PFSK-1 (cell line): ENCODE results near the gene CTNNBL1.

Source experiments
- FOXP2 ChIP-seq: optimal IDR thresholded peaks from 2 replicates; pipeline ENCODE3; 2011; ENCODE audit warnings: borderline replicate concordance, control low read depth, inconsistent platforms; ENCODE audit not compliant: insufficient read depth; ENCODE audit errors: extremely low read length, extremely low read depth
- POLR2AphosphoS5 ChIP-seq: IDR thresholded peaks from 2 replicates; pipeline ENCODE4 v1.6.1; 2012; ENCODE audit warnings: low read depth, mild to moderate bottlenecking, control low read depth, low read length, moderate library complexity
- REST ChIP-seq, 2 experiments: IDR thresholded peaks; 2 replicates each; pipeline versions ENCODE4 v1.6.1 to v1.8.0; 2011 to 2012; ENCODE audit warnings: low read depth in 2 of 2, low read length in 2 of 2, control low read depth in 1 of 2, inconsistent platforms in 1 of 2, mild to moderate bottlenecking in 1 of 2, moderate library complexity in 1 of 2; ENCODE audit not compliant: insufficient read depth in 1 of 2
- SIN3A ChIP-seq: IDR thresholded peaks from 2 replicates; pipeline ENCODE4 v1.6.1; 2012; ENCODE audit warnings: mild to moderate bottlenecking, low read length, moderate library complexity, borderline replicate concordance; ENCODE audit not compliant: insufficient read depth
- TAF1 ChIP-seq: IDR thresholded peaks from 2 replicates; pipeline ENCODE4 v1.6.1; 2012; ENCODE audit warnings: low read length, control low read depth, borderline replicate concordance; ENCODE audit not compliant: insufficient read depth

The CTNNBL1 gene

GRCh38 chr20:37775200-37775599 lies 81.4 kb downstream of the CTNNBL1 start:
- TF ChIP-seq REST (IDR thresholded peaks at IDR 0.05; ENCODE audit: insufficient read depth in 1 of 2, low read depth in 2 of 2, low read length in 2 of 2) (no peak), POLR2AphosphoS5 (no peak), FOXP2 (no peak), TAF1 (no peak), SIN3A (no peak)

GRCh38 chr20:37776049-37776448 lies 82.2 kb downstream of the CTNNBL1 start:
- no peak for TF ChIP-seq FOXP2

GRCh38 chr20:37776526-37776925 lies 82.7 kb downstream of the CTNNBL1 start:
- TF ChIP-seq SIN3A = no peak
- TF ChIP-seq POLR2AphosphoS5 = no peak
- TF ChIP-seq FOXP2 = no peak
- no peak for TF ChIP-seq REST (IDR thresholded peaks at IDR 0.05; ENCODE audit: insufficient read depth in 1 of 2, low read depth in 2 of 2, low read length in 2 of 2)
- no peak for TF ChIP-seq TAF1

- no peak for TF ChIP-seq TAF1
- no peak for TF ChIP-seq SIN3A
Observed at GRCh38 chr20:37777012-37777950, 83.5 kb downstream of the CTNNBL1 start.

GRCh38 chr20:37777988-37778659 lies 84.3 kb downstream of the CTNNBL1 start:
- TF ChIP-seq FOXP2 (no peak), POLR2AphosphoS5 (no peak), SIN3A (no peak), TAF1 (no peak)

- TF ChIP-seq REST (IDR thresholded peaks at IDR 0.05; ENCODE audit: insufficient read depth in 1 of 2, low read depth in 2 of 2, low read length in 2 of 2) (no peak), TAF1 (no peak), SIN3A (no peak), POLR2AphosphoS5 (no peak), FOXP2 (no peak)
Observed at GRCh38 chr20:37781626-37782025, 87.8 kb downstream of the CTNNBL1 start.
